IMR-90 (cell line): Measurements from ENCODE around the gene PCYT2. TPM values are rescaled to one million over a fixed set of nuclear protein-coding genes. Genes with fewer than 3 reads are reported as not detected.

Source experiments
- ATAC-seq: fragments of 200-7000 bp; cut with Tn5 transposase; 2 replicates; pipeline ENCODE4 v1.9.1; 2020; ENCODE audit warnings: low read depth, mild to moderate bottlenecking, moderate library complexity
- BruUV-seq: library from RNA; stranded (reverse); fragments of 400-500 nt; replicated peaks from 2 replicates; lab custom pipeline; 2021; lab: Mats Ljungman, UMichigan
- CTCF ChIA-PET: fragments of 300-600 bp; formaldehyde crosslinking; extraction: SDS; loops from one replicate; lab custom pipeline; 2021; ENCODE audit warnings: antibody characterized with exemption; lab: Yijun Ruan, JAX
- POLR2A ChIA-PET: fragments of 300-600 bp; sonication (Branson Sonifier 250); formaldehyde crosslinking; loops from one replicate; lab custom pipeline; 2022; ENCODE audit warnings: antibody characterized with exemption; ENCODE audit not compliant: unreplicated experiment; lab: Charles Lee
- DNase-seq: peaks from one replicate; pipeline ENCODE4 v3.0.0; 2013
- H2AFZ ChIP-seq: replicated peaks from 2 replicates; pipeline ENCODE3; 2013; ENCODE audit warnings: low read length, mild to moderate bottlenecking; ENCODE audit not compliant: poor library complexity
- H2AK5ac ChIP-seq: 2 replicates; pipeline ENCODE4 v1.6.1; 2013; ENCODE audit warnings: low read depth, low read length, inconsistent platforms
- H2AK9ac ChIP-seq: replicated peaks from 2 replicates; pipeline ENCODE3; 2013; ENCODE audit warnings: mild to moderate bottlenecking, low read depth, low read length, moderate library complexity; ENCODE audit not compliant: poor library complexity
- H2BK120ac ChIP-seq: 2 replicates; pipeline ENCODE4 v1.6.1; 2013; ENCODE audit warnings: low read depth, low read length, inconsistent platforms
- H2BK15ac ChIP-seq: 3 replicates; pipeline ENCODE4 v1.6.1; 2013; ENCODE audit warnings: low read depth, low read length, inconsistent platforms
- H2BK20ac ChIP-seq: 2 replicates; pipeline ENCODE4 v1.6.1; 2013; ENCODE audit warnings: low read depth, mild to moderate bottlenecking, inconsistent platforms, low read length, moderate library complexity
- H2BK5ac ChIP-seq: 2 replicates; pipeline ENCODE4 v1.6.1; 2013; ENCODE audit warnings: mild to moderate bottlenecking, low read depth, low read length, inconsistent platforms; ENCODE audit not compliant: poor library complexity, severe bottlenecking
- H3K14ac ChIP-seq: replicated peaks from 2 replicates; pipeline ENCODE4 v1.6.1; 2013; ENCODE audit warnings: low read depth, low read length, inconsistent platforms
- H3K18ac ChIP-seq: 2 replicates; pipeline ENCODE4 v1.6.1; 2013; ENCODE audit warnings: low read depth, low read length, control low read depth
- H3K23ac ChIP-seq: 2 replicates; pipeline ENCODE4 v1.6.1; 2013; ENCODE audit warnings: low read depth, low read length, inconsistent platforms
- H3K27ac ChIP-seq: 2 replicates; pipeline ENCODE4 v1.5.1; 2013; ENCODE audit warnings: mild to moderate bottlenecking, control low read depth, low read length; ENCODE audit not compliant: insufficient read depth
- H3K27me3 ChIP-seq: 2 replicates; pipeline ENCODE4 v1.6.1; 2013; ENCODE audit warnings: low read length; ENCODE audit not compliant: control insufficient read depth, insufficient read depth
- H3K36me3 ChIP-seq: 2 replicates; pipeline ENCODE4 v1.6.1; 2013; ENCODE audit warnings: low read length, mixed read lengths; ENCODE audit not compliant: control insufficient read depth, insufficient read depth
- H3K4ac ChIP-seq: 2 replicates; pipeline ENCODE4 v1.6.1; 2013; ENCODE audit warnings: low read depth, low read length, inconsistent platforms
- H3K4me1 ChIP-seq: 2 replicates; pipeline ENCODE4 v1.6.1; 2013; ENCODE audit warnings: low read length, mixed read lengths; ENCODE audit not compliant: control insufficient read depth, insufficient read depth
- H3K4me2 ChIP-seq: 2 replicates; pipeline ENCODE4 v1.6.1; 2013; ENCODE audit warnings: low read depth, mild to moderate bottlenecking, control low read depth, low read length, moderate library complexity
- H3K4me3 ChIP-seq: 2 replicates; pipeline ENCODE4 v1.5.1; 2013; ENCODE audit warnings: low read depth, mild to moderate bottlenecking, control low read depth, low read length, moderate library complexity; ENCODE audit not compliant: insufficient read depth
- H3K56ac ChIP-seq: 2 replicates; pipeline ENCODE4 v1.6.1; 2013; ENCODE audit warnings: low read length, inconsistent platforms; ENCODE audit not compliant: insufficient read depth; ENCODE audit errors: extremely low read depth
- H3K79me1 ChIP-seq, 2 experiments: 2 replicates each; pipeline ENCODE4 v1.6.1; 2013; ENCODE audit warnings: low read length in 2 of 2, inconsistent platforms in 1 of 2, low read depth in 1 of 2
- H3K9ac ChIP-seq: 2 replicates; pipeline ENCODE4 v1.6.1; 2013; ENCODE audit warnings: low read depth, low read length, control low read depth
- H3K9me1 ChIP-seq: 2 replicates; pipeline ENCODE4 v1.6.1; 2013; ENCODE audit warnings: low read length, inconsistent platforms; ENCODE audit not compliant: insufficient read depth
- H3K9me3 ChIP-seq: 2 replicates; pipeline ENCODE4 v1.6.1; 2013; ENCODE audit warnings: low read length; ENCODE audit not compliant: control insufficient read depth, insufficient read depth
- H4K20me1 ChIP-seq: 2 replicates; pipeline ENCODE4 v1.6.1; 2013; ENCODE audit warnings: low read length, inconsistent platforms; ENCODE audit not compliant: insufficient read depth
- H4K5ac ChIP-seq: 2 replicates; pipeline ENCODE4 v1.6.1; 2013; ENCODE audit warnings: mild to moderate bottlenecking, low read depth, low read length, control low read depth
- H4K8ac ChIP-seq, 2 experiments: 2 replicates each; pipeline ENCODE4 v1.6.1; 2013; ENCODE audit warnings: low read depth in 2 of 2, low read length in 2 of 2, control low read depth in 1 of 2, inconsistent platforms in 1 of 2
- H4K91ac ChIP-seq: 2 replicates; pipeline ENCODE4 v1.6.1; 2013; ENCODE audit warnings: low read depth, low read length, inconsistent platforms; ENCODE audit not compliant: insufficient read depth
- BHLHE40 ChIP-seq: fragments of 150-350 bp; IDR thresholded peaks from 2 replicates; pipeline ENCODE4 v1.6.1; 2016; ENCODE audit warnings: mild to moderate bottlenecking, low read depth, low read length
- FOS ChIP-seq: fragments of 150-350 bp; IDR thresholded peaks from 2 replicates; pipeline ENCODE4 v1.6.1; 2016; ENCODE audit warnings: low read depth, low read length
- MXI1 ChIP-seq: IDR thresholded peaks from 2 replicates; pipeline ENCODE4 v1.6.1; 2012; ENCODE audit warnings: low read depth, mild to moderate bottlenecking, low read length, moderate library complexity, borderline replicate concordance
- NFE2L2 ChIP-seq: fragments of 150-350 bp; IDR thresholded peaks from 2 replicates; pipeline ENCODE4 v1.6.1; 2016; ENCODE audit warnings: low read depth, mild to moderate bottlenecking, low read length
- POLR2A ChIP-seq: IDR thresholded peaks from 2 replicates; pipeline ENCODE4 v1.6.1; 2012; ENCODE audit warnings: mild to moderate bottlenecking, low read depth, low read length
- RCOR1 ChIP-seq: IDR thresholded peaks from 2 replicates; pipeline ENCODE4 v1.6.1; 2012; ENCODE audit warnings: mild to moderate bottlenecking, low read length, improper control_type of control experiment; ENCODE audit not compliant: insufficient replicate concordance
- WGBS, 2 experiments: methylation state at CpG; one replicate each; pipeline versions ENCODE4 v1.1.5 to v1.1.7; 2013; ENCODE audit warnings: missing lambda C conversion rate in 2 of 2; ENCODE audit not compliant: insufficient read length in 1 of 2; ENCODE audit errors: extremely low coverage in 2 of 2; 5-methylcytosine and 5-hydroxymethylcytosine counted together
- dilution Hi-C: fragments of 300-500 bp; cut with HindIII; formaldehyde crosslinking; loops from one replicate; pipeline ENCODE4 v1.14.3; 2018; ENCODE audit warnings: low sequenced_read_pairs; ENCODE audit not compliant: unreplicated experiment
- in situ Hi-C: fragments of 300-500 bp; cut with MboI; formaldehyde crosslinking; loops from 3 replicates; pipeline ENCODE4 v1.14.3; 2019; ENCODE audit warnings: low sequenced_read_pairs, inconsistent platforms, mixed read lengths
- intact Hi-C: fragments of 100-400 bp; cut with micrococcal nuclease; formaldehyde crosslinking; loops from 2 replicates; pipeline ENCODE4 v1.10.0; 2022
- polyA plus RNA-seq, 3 experiments: library from polyadenylated mRNA; depleted of rRNA; stranded (reverse); fragments of >200 nt; gene quantifications; 2 replicates each; pipeline ENCODE4 v1.2.3, GENCODE V29; 2012; ENCODE audit warnings: low replicate concordance in 1 of 3
- total RNA-seq: library from RNA; depleted of rRNA; stranded (reverse); fragments of >200 nt; gene quantifications from 2 replicates; pipeline ENCODE4 v1.2.3, GENCODE V29; 2012
- TF ChIP-seq, protein P1 (sequence below): fragments of 150-350 bp; IDR thresholded peaks from 2 replicates; pipeline ENCODE4 v1.6.1; 2016; ENCODE audit warnings: low read depth, mild to moderate bottlenecking, low read length, moderate library complexity, borderline replicate concordance
- TF ChIP-seq, protein P2 (sequence below): fragments of 150-350 bp; IDR thresholded peaks from 2 replicates; pipeline ENCODE4 v1.6.1; 2017; ENCODE audit warnings: mild to moderate bottlenecking, antibody characterized with exemption, low read length, low read depth

The PCYT2 gene
- total and polyA plus RNA-seq, 2 of the 4 experiments (the other 2 are of a cell fraction): 37.3 to 38.5 TPM

DNA sequence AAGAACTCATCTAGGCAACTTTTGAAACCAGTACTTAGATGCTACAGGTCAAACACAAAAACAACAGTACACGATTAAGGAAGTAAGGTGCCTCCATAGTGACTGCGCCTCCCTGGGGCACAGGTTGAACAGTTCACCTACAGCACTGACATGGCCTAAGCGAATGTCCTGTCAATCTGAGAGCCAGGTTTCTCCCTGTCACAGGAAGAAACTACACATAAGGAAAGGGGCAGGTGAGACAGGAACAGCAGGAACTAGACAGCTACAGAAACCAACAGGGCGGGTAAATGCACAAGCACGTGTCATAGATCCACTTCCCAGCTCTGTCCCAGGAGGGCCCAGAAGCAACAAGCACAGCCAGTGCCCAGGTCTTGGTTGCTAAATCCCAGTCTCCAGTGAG lies 32.1 kb downstream of the PCYT2 start:
- TF ChIP-seq, protein P1, sequence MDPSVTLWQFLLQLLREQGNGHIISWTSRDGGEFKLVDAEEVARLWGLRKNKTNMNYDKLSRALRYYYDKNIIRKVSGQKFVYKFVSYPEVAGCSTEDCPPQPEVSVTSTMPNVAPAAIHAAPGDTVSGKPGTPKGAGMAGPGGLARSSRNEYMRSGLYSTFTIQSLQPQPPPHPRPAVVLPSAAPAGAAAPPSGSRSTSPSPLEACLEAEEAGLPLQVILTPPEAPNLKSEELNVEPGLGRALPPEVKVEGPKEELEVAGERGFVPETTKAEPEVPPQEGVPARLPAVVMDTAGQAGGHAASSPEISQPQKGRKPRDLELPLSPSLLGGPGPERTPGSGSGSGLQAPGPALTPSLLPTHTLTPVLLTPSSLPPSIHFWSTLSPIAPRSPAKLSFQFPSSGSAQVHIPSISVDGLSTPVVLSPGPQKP: no peak
- TF ChIP-seq POLR2A (no peak), FOS (no peak), MXI1 (no peak), NFE2L2 (no peak), BHLHE40 (no peak), RCOR1 (no peak)
- TF ChIP-seq, protein P2, sequence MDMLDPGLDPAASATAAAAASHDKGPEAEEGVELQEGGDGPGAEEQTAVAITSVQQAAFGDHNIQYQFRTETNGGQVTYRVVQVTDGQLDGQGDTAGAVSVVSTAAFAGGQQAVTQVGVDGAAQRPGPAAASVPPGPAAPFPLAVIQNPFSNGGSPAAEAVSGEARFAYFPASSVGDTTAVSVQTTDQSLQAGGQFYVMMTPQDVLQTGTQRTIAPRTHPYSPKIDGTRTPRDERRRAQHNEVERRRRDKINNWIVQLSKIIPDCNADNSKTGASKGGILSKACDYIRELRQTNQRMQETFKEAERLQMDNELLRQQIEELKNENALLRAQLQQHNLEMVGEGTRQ: no peak
- dilution Hi-C loops: no loop called here
- Histone ChIP-seq H2BK15ac (no peak overlapping the region), H4K8ac (peak overlapping the region in 1 of 2 experiments; percentile 87; a peak in 1 of 4 replicates), H3K9me3 (no peaks in the 10 kb centered on the region), H3K27me3 (no peaks in the 10 kb centered on the region), H3K23ac (peak overlapping the region; percentile 5; the same call in 1 of the 2 replicates), H3K9ac (no peak overlapping the region), H4K91ac (peak overlapping the region; percentile 43), H3K27ac (peak overlapping the region; percentile 98; the same call in 1 of the 2 replicates), H3K4me1 (peaks cover 11% of the 10 kb centered on the region), H3K4me3 (no peak overlapping the region), H2BK5ac (peak overlapping the region; percentile 79), H2AFZ (no peak overlapping the region), H3K36me3 (peaks cover 15% of the 10 kb centered on the region), H4K5ac (peak overlapping the region; percentile 75), H3K14ac (peak overlapping the region; percentile 74), H2AK5ac (peak overlapping the region; percentile 71), H3K9me1 (peaks cover 16% of the 10 kb centered on the region), H2AK9ac (peak overlapping the region; percentile 71), H3K4me2 (no peak overlapping the region), H3K56ac (no peak overlapping the region), H3K4ac (peak overlapping the region; percentile 48), H4K20me1 (peaks cover 5% of the 10 kb centered on the region; the same call in 1 of the 2 replicates), H2BK120ac (peak overlapping the region; percentile 5; the same call in 1 of the 2 replicates), H3K79me1 (peaks cover 18 to 47% of the 10 kb centered on the region in 2 experiments), H3K18ac (peak overlapping the region; percentile 21), H2BK20ac (no peak overlapping the region)
- WGBS, 2 experiments: 80% methylated on average over 1 of the region's 5 CpGs; no CpG with 5 or more reads in 1 of the 2 experiments
- no peak; the same call in 1 of the 2 replicates for ATAC-seq
- in situ Hi-C loops: no loop called here
- no peak for DNase-seq
- TSS peak; percentile 11 for BruUV-seq
- intact Hi-C loops: no loop called here
- POLR2A ChIA-PET: interaction anchor here (0.6 kb wide), 1 partner anchor 83 kb away, joined by 7 read pairs; no protein-coding TSS in a partner anchor
- CTCF ChIA-PET: no interaction called here
